Lower leg skin (tissue), 3 donors: Measurements from ENCODE around the gene TUSC2.

Experiments used
- POLR2A ChIP-seq, 2 donors: fragments of 450-650 bp; IDR thresholded peaks; one replicate each; pipeline ENCODE4 v1.6.1; 2016 to 2017; ENCODE audit warnings: antibody characterized with exemption in 2 of 2, mild to moderate bottlenecking in 1 of 2, moderate library complexity in 1 of 2
- TF ChIP-seq, protein P1 (sequence below), 3 donors: fragments of 450-650 bp; IDR thresholded peaks; one replicate each; pipeline ENCODE4 v1.5.1; 2016; ENCODE audit warnings: antibody characterized with exemption in 3 of 3, mild to moderate bottlenecking in 3 of 3, moderate library complexity in 2 of 3

DNA sequence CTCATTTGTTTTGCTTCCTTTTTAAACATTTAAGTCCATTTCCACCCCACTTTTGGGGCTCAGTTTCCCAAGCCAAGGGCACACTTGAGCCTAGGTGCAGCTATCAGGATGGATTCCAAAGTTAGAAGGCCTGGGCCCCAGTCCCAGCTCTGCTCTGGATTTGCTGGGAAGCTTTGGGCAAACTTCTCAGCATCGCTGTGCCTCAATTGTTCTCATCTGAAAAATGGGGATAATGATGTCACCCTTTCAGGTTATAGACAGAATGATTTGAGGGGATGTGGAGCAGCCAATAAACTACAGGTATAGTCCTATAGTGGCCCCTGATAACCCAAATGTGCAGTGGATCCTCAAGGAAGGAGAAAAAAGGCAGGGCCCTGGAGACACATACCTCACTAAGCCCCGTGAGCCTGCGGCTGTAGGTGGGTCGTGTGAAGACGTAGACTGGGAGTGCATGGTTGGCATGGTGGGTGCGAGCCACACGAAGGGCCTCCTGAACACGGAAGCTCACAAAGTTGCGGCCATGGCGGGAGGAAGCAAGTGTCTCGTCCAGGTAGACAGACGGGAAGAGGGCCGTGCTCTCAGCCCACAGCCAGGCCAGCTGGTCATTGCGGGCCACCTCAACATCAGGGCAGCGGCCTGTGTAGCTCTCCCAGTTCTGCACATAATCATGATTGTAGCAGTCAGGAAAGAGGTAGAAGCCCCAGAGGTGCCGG lies 8.7 kb downstream of the TUSC2 start:
- TF ChIP-seq, protein P1, sequence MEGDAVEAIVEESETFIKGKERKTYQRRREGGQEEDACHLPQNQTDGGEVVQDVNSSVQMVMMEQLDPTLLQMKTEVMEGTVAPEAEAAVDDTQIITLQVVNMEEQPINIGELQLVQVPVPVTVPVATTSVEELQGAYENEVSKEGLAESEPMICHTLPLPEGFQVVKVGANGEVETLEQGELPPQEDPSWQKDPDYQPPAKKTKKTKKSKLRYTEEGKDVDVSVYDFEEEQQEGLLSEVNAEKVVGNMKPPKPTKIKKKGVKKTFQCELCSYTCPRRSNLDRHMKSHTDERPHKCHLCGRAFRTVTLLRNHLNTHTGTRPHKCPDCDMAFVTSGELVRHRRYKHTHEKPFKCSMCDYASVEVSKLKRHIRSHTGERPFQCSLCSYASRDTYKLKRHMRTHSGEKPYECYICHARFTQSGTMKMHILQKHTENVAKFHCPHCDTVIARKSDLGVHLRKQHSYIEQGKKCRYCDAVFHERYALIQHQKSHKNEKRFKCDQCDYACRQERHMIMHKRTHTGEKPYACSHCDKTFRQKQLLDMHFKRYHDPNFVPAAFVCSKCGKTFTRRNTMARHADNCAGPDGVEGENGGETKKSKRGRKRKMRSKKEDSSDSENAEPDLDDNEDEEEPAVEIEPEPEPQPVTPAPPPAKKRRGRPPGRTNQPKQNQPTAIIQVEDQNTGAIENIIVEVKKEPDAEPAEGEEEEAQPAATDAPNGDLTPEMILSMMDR (IDR thresholded peaks at IDR 0.05), result no peak
- TF ChIP-seq POLR2A (IDR thresholded peaks at IDR 0.05), result no peak
